Stimulated activated naive B cell treated with anti-CD40 and anti-IgM and Interleukin-4, amounts not matched to agents 10 μg/mL and 1 μg/mL and 100 μg/mL, for 72 hours (primary cell): ENCODE measurements around the gene HSD17B4.
"Not testable (repeated sequence)": the region's sequence is repeated elsewhere in the genome, so short reads cannot be mapped to it uniquely, and the experiment has no call there.

Experiments
- ATAC-seq, 2 donors: fragments of 150-1000 bp; cut with Tn5 transposase; replicated peaks; 2 replicates each; pipeline ENCODE4 v1.10.0; 2021; ENCODE audit warnings: moderate library complexity in 1 of 2
- DNase-seq: peaks from one replicate; pipeline ENCODE4 v3.0.0; 2021
- H3K27ac Mint-ChIP-seq: one replicate; pipeline ENCODE4 v1.8.0; 2022; ENCODE audit warnings: mild to moderate bottlenecking, mixed read lengths
- H3K27me3 Mint-ChIP-seq, 2 donors: one replicate each; pipeline ENCODE4 v1.8.0; 2022; ENCODE audit warnings: mixed read lengths in 2 of 2
- H3K36me3 Mint-ChIP-seq, 2 donors: one replicate each; pipeline ENCODE4 v1.8.0; 2022; ENCODE audit warnings: mixed read lengths in 2 of 2, mild to moderate bottlenecking in 1 of 2
- H3K4me1 Mint-ChIP-seq, 2 donors: one replicate each; pipeline ENCODE4 v1.8.0; 2022; ENCODE audit warnings: mixed read lengths in 2 of 2, mild to moderate bottlenecking in 1 of 2
- H3K4me3 Mint-ChIP-seq, 2 donors: one replicate each; pipeline ENCODE4 v1.8.0; 2022; ENCODE audit warnings: mild to moderate bottlenecking in 2 of 2, mixed read lengths in 2 of 2, moderate library complexity in 1 of 2
- H3K9me3 Mint-ChIP-seq, 2 donors: one replicate each; pipeline ENCODE4 v1.8.0; 2022; ENCODE audit warnings: mixed read lengths in 2 of 2, mild to moderate bottlenecking in 1 of 2

HSD17B4 gene

DNA sequence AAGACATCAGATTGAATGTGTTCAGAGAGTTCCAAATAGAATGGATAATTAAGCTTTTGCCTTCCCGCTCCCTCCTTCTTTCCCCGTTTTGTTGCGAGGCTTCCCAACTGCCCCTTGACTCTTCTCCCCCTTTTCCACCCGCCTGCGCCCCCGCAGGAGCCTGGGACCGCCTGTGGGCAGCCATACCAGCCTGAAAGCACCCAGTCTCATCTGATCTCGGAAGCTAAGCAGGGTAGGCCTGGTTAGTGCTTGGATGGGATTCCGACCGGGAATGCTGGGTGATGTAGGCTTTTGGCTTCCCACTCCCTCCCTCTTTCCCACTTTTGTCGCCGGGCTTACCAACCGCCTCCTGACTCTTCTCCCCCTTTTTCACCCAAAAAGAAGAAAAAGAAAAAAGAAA, 6.8 kb upstream of the HSD17B4 start:
- ATAC-seq: no peak
- Mint-ChIP-seq H3K4me3 (no peak overlapping the region), H3K27ac (no peak overlapping the region), H3K4me1 (peaks cover 7 to 13% of the 10 kb centered on the region in 2 donors), H3K9me3 (peaks cover 9% of the 10 kb centered on the region in 2 donors), H3K36me3 (peaks cover 3 to 7% of the 10 kb centered on the region in 2 donors), H3K27me3 (no peaks in the 10 kb centered on the region)
- no peak for DNase-seq

DNA sequence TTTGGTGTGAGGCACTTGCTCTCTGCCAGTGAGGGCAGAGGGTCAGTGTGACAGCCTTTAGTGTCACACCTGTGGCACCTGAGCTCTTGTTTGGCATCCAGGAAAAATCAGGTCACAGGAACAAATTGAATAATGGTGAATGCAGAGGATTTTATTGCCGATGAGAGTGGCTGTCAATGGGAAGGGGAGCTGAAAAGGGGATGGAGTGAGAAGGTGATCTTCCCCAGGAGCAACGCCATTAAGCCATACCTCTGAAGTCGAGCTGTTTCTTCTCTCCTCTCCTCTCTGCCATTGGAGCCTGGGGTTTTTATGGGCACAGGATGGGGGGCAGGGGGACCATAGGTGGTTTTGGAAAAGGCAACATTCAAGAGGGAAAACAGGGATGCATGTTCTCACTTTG, 2.4 kb upstream of the HSD17B4 start:
- H3K36me3 Mint-ChIP-seq: peaks cover 3 to 7% of the 10 kb centered on the region in 2 donors
- ATAC-seq (no peak), DNase-seq (no peak)
- peaks cover 5 to 8% of the 10 kb centered on the region in 2 donors for H3K9me3 Mint-ChIP-seq
- no peaks in the 10 kb centered on the region for H3K27me3 Mint-ChIP-seq
- H3K4me1 Mint-ChIP-seq: peaks cover 19 to 43% of the 10 kb centered on the region in 2 donors
- H3K27ac Mint-ChIP-seq: peak overlapping the region; percentile 56
- no peak overlapping the region for H3K4me3 Mint-ChIP-seq

DNA sequence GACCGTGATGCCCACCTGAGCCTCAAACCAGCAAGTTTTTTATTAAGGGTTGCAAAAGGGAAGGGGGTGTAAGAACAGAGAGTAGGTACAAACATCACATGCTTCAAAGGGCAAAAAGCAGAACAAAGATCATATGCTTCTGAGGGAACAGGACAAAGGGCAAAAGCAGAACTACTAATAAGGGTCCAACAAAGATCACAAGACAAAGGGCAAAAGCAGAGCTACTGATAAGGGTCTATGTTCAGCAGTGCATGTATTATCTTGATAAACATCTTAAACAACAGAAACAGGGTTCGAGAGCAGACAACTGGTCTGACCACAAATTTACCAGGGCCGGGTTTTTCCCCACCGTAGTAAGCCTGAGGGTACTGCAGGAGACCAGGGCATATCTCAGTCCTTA, 1.7 kb upstream of the HSD17B4 start:
- Mint-ChIP-seq H3K4me3 (peak overlapping the region in 1 of 2 donors; percentile 1), H3K27ac (peak overlapping the region; percentile 56), H3K4me1 (peaks cover 21 to 47% of the 10 kb centered on the region in 2 donors)
- not testable (repeated sequence) for DNase-seq, H3K9me3 Mint-ChIP-seq, H3K27me3 Mint-ChIP-seq, ATAC-seq, H3K36me3 Mint-ChIP-seq

GRCh38 chr5:119451561-119451960, 736 bp upstream of the HSD17B4 start:
- no peaks in the 10 kb centered on the region for H3K27me3 Mint-ChIP-seq
- ATAC-seq (no peak), DNase-seq (no peak)
- H3K4me3 Mint-ChIP-seq: peak overlapping the region; percentile 92 to 97
- H3K36me3 Mint-ChIP-seq: peaks cover 6 to 10% of the 10 kb centered on the region in 2 donors
- H3K9me3 Mint-ChIP-seq: peaks cover 5 to 8% of the 10 kb centered on the region in 2 donors
- H3K27ac Mint-ChIP-seq: no peak overlapping the region
- H3K4me1 Mint-ChIP-seq: peaks cover 21 to 49% of the 10 kb centered on the region in 2 donors

DNA sequence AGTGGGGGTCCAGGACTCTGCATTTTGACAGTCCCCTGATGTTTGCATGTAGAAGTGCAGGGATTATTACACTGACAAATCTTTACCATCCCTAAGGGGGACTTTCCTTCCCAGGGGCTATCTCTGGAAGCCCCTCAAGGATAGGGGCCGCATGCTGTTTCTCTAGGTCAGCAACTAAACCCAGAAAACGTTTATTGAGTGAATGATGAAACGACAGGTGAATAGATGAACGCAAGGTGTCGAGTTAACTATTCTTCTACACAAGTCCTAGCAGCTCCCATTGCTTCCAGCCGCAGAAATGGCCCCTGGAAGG, 281 bp upstream of the HSD17B4 start:
- Mint-ChIP-seq H3K27ac (peak overlapping the region; percentile 94), H3K4me1 (peaks cover 24 to 53% of the 10 kb centered on the region in 2 donors), H3K9me3 (peaks cover 5 to 8% of the 10 kb centered on the region in 2 donors), H3K4me3 (peak overlapping the region; percentile 92 to 97), H3K27me3 (no peaks in the 10 kb centered on the region), H3K36me3 (peaks cover 10 to 15% of the 10 kb centered on the region in 2 donors)
- no peak for DNase-seq
- ATAC-seq: no peak

DNA sequence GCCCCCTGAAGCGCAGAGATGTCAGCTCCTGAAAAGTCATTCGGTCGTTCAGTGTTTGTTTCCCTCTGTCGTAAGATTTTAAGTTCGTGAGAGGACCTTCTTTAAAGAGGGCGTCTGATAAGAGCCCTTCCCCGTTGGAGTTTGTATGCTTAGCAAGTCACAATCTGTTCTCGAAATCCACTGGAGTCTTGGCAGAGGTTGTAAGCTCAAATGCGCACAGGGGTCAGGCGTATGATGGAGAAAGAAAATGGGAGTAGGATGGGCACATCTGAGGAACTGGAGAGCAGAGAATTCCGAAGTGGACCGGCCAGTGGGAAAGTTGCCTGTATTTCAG, 710 bp downstream of the HSD17B4 start:
- Mint-ChIP-seq H3K4me1 (peaks cover 29 to 58% of the 10 kb centered on the region in 2 donors), H3K27me3 (no peaks in the 10 kb centered on the region), H3K36me3 (peaks cover 20% of the 10 kb centered on the region in 2 donors), H3K27ac (peak overlapping the region; percentile 94), H3K4me3 (peak overlapping the region; percentile 92 to 97), H3K9me3 (peaks cover 5 to 8% of the 10 kb centered on the region in 2 donors)
- peak; percentile 26 to 38 for ATAC-seq
- DNase-seq: no peak

GRCh38 chr5:119454171-119454570, 1.9 kb downstream of the HSD17B4 start:
- peaks cover 31 to 62% of the 10 kb centered on the region in 2 donors for H3K4me1 Mint-ChIP-seq
- no peak overlapping the region for H3K4me3 Mint-ChIP-seq
- no peaks in the 10 kb centered on the region for H3K27me3 Mint-ChIP-seq
- H3K27ac Mint-ChIP-seq: no peak overlapping the region
- peaks cover 5 to 8% of the 10 kb centered on the region in 2 donors for H3K9me3 Mint-ChIP-seq
- DNase-seq (no peak), ATAC-seq (no peak)
- peaks cover 21 to 24% of the 10 kb centered on the region in 2 donors for H3K36me3 Mint-ChIP-seq

GRCh38 chr5:119458911-119459632, 6.8 kb downstream of the HSD17B4 start:
- H3K9me3 Mint-ChIP-seq: peaks cover 1 to 2% of the 10 kb centered on the region in 2 donors
- H3K27ac Mint-ChIP-seq: no peak overlapping the region
- H3K27me3 Mint-ChIP-seq: no peaks in the 10 kb centered on the region
- no peak for DNase-seq
- no peak overlapping the region for H3K4me3 Mint-ChIP-seq
- peaks cover 17 to 32% of the 10 kb centered on the region in 2 donors for H3K4me1 Mint-ChIP-seq
- no peak for ATAC-seq
- H3K36me3 Mint-ChIP-seq: peaks cover 24 to 40% of the 10 kb centered on the region in 2 donors

GRCh38 chr5:119465640-119466039, 13.3 kb downstream of the HSD17B4 start:
- no peaks in the 10 kb centered on the region for H3K27me3 Mint-ChIP-seq

GRCh38 chr5:119468286-119468685, 16.0 kb downstream of the HSD17B4 start:
- DNase-seq (no peak), ATAC-seq (no peak)
- Mint-ChIP-seq H3K36me3 (peaks cover 60 to 63% of the 10 kb centered on the region in 2 donors), H3K9me3 (peaks cover 22% of the 10 kb centered on the region in 2 donors), H3K27me3 (no peaks in the 10 kb centered on the region), H3K4me1 (peaks cover 22 to 51% of the 10 kb centered on the region in 2 donors), H3K4me3 (no peak overlapping the region), H3K27ac (no peak overlapping the region)

More at GRCh38 chr5:119465640-119466039, 13.3 kb downstream of the HSD17B4 start:
- peaks cover 22% of the 10 kb centered on the region in 2 donors for H3K9me3 Mint-ChIP-seq
- ATAC-seq (no peak), DNase-seq (no peak)
- no peak overlapping the region for H3K27ac Mint-ChIP-seq
- H3K36me3 Mint-ChIP-seq: peaks cover 54 to 61% of the 10 kb centered on the region in 2 donors
- H3K4me1 Mint-ChIP-seq: peaks cover 23 to 44% of the 10 kb centered on the region in 2 donors
- no peak overlapping the region for H3K4me3 Mint-ChIP-seq

DNA sequence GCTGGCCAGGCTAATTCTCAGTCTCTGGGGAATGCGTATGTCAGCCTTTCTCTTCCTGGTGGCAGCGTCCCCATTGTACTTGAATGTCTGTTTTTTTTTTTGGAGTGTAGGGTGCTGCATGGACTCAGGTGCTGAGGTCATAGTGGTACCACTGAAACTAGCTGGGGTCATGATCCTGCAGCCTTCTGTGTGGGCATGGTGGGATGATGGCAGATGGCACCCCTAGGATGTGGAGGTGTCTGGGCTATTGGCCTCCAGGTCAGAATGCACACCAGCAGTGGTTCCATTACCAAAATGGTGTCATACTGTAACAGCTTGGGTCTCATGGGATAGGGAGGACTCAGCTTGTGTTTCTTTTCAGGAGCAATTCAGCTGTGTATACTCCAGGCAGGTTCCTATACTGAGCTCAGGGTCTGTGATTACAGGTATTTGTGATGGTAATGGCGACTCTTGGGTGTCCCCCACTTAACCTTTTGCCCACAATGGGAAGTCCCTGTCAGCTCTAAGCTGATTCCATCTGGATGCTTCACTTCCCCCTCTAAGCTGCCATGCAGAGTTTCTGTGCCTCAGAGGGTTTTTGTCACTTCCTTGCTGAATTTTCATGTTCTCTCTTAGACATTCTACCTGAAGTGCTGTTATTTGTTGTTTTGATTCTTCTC, 17.9 kb downstream of the HSD17B4 start:
- H3K4me3 Mint-ChIP-seq: peak overlapping the region; percentile 31
- no peaks in the 10 kb centered on the region for H3K27me3 Mint-ChIP-seq
- peak overlapping the region; percentile 73 for H3K27ac Mint-ChIP-seq
- peaks cover 55 to 59% of the 10 kb centered on the region in 2 donors for H3K36me3 Mint-ChIP-seq
- peak; percentile 96 to 97 for ATAC-seq
- peaks cover 18% of the 10 kb centered on the region in 2 donors for H3K9me3 Mint-ChIP-seq
- peak; percentile 35 for DNase-seq
- H3K4me1 Mint-ChIP-seq: peaks cover 21 to 39% of the 10 kb centered on the region in 2 donors

DNA sequence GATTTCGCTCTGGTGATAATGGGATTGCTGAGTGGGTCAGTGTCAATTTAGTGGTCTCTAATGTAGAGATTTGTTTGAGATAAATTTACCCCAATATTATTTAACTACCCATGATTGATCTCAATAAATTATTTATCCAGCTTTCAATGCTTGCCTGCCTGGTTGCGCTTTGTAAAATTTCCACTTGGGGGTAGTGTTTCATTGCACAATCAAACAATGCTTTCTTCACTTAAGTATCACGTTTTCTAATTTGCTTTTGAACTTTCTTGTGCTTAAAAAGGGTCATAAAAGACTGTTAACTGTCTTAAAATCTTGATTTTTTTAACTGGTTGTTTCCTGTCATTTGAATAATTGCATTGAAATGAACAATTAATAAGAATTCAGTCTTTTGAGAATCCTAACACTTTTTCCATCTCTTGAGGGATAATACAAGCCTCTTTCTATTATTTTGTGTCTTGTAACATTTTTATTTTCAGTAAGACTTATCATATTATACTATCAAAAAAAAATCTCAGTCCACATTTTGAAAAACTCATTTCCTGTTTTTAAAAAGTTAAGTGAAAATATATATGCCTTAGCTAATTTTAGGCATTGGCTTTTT, 18.7 kb downstream of the HSD17B4 start:
- H3K9me3 Mint-ChIP-seq: peaks cover 16 to 18% of the 10 kb centered on the region in 2 donors
- H3K36me3 Mint-ChIP-seq: peaks cover 48 to 55% of the 10 kb centered on the region in 2 donors
- peak overlapping the region; percentile 73 for H3K27ac Mint-ChIP-seq
- peak; percentile 35 to 43 for ATAC-seq
- DNase-seq: no peak
- H3K27me3 Mint-ChIP-seq: no peaks in the 10 kb centered on the region
- peak overlapping the region in 1 of 2 donors; percentile 31 for H3K4me3 Mint-ChIP-seq
- H3K4me1 Mint-ChIP-seq: peaks cover 18 to 32% of the 10 kb centered on the region in 2 donors

DNA sequence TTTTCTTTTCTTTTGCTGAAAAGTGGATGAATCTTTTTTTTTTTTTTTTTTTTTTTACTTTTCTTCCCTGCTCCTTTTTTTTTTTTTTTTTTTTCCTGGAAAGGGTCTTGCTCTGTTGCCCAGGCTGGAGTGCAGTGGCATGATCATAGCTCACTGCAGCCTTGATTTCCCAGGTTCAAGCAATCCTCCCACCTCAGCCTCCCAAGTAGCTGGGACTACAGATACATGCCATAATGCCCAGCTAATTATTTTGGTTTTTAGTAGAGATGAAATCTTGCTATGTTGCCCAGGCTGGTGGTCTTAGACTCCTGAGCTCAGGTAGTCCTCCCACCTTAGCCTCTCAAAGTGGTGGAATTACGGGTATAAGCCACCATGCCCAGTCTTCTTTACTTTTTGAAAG, 20.9 kb downstream of the HSD17B4 start:
- Mint-ChIP-seq H3K27ac (no peak overlapping the region), H3K4me3 (no peak overlapping the region), H3K27me3 (no peaks in the 10 kb centered on the region), H3K4me1 (peaks cover 16 to 19% of the 10 kb centered on the region in 2 donors), H3K9me3 (peaks cover 6 to 14% of the 10 kb centered on the region in 2 donors), H3K36me3 (peaks cover 39 to 51% of the 10 kb centered on the region in 2 donors)
- ATAC-seq (no peak), DNase-seq (no peak)

DNA sequence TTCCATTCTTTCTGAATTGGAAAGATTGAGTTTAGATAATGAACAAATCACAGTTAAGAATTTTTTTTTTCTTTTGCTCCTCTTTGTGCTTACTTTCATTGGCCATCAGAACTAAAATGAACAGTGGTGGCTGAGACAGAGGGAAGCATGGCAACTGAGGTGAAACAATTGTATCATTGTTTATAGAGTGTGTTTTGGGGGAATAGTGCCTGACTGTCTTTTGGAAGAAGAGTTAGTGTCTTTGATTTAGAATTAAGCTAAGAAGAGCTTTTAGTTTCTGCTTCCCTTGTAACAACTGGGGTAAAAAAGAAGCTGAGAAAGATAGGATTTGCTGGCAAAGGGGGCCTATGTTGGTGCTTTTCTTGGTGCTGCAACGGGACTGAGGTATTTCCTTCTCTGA, 24.0 kb downstream of the HSD17B4 start:
- Mint-ChIP-seq H3K36me3 (peaks cover 34 to 49% of the 10 kb centered on the region in 2 donors), H3K9me3 (no peaks in the 10 kb centered on the region), H3K4me3 (no peak overlapping the region), H3K27me3 (no peaks in the 10 kb centered on the region), H3K4me1 (peaks cover under 1 to 3% of the 10 kb centered on the region in 2 donors), H3K27ac (no peak overlapping the region)
- ATAC-seq (no peak), DNase-seq (no peak)
